HEK293 (cell line): Measurements from ENCODE around the gene GORAB.

ENCODE experiments used
- CTCF ChIA-PET: fragments of 350-600 bp; formaldehyde crosslinking; extraction: SDS; loops from one replicate; lab custom pipeline; 2021; ENCODE audit warnings: antibody characterized with exemption; lab: Yijun Ruan, JAX
- POLR2A ChIA-PET: fragments of 300-600 bp; formaldehyde crosslinking; extraction: SDS; loops from one replicate; lab custom pipeline; 2020; ENCODE audit warnings: antibody characterized with exemption, inconsistent platforms; lab: Yijun Ruan, JAX
- H3K27ac ChIP-seq: fragments of 200-500 bp; sonication (Bioruptor generic); 2 replicates; pipeline ENCODE4 v1.5.1; 2014; ENCODE audit warnings: low read depth, low read length, control low read depth, inconsistent platforms; ENCODE audit errors: extremely low read depth
- H3K36me3 ChIP-seq, 2 experiments: fragments of 200-500 bp in 1 of 2; sonication (Bioruptor generic) in 1 of 2; 1 replicate in 1 of 2; 2 replicates in 1 of 2; pipeline ENCODE4 v1.5.1; 2014 to 2017; ENCODE audit warnings: inconsistent platforms in 2 of 2, low read length in 2 of 2; ENCODE audit not compliant: control insufficient read depth in 2 of 2, insufficient read depth in 1 of 2
- H3K4me1 ChIP-seq: fragments of 200-500 bp; sonication (Bioruptor generic); 2 replicates; pipeline ENCODE4 v1.5.1; 2014; ENCODE audit warnings: mild to moderate bottlenecking, low read length, inconsistent platforms; ENCODE audit not compliant: control insufficient read depth, insufficient read depth
- H3K4me3 ChIP-seq: 2 replicates; pipeline ENCODE4 v1.5.1; 2011; ENCODE audit warnings: low read depth, mild to moderate bottlenecking, control low read depth, low read length, moderate library complexity
- H3K9me3 ChIP-seq: fragments of 200-500 bp; sonication (Bioruptor generic); 2 replicates; pipeline ENCODE4 v1.5.1; 2014; ENCODE audit warnings: low read depth, low read length, inconsistent platforms; ENCODE audit not compliant: control insufficient read depth, insufficient read depth
- CTCF ChIP-seq: fragments of 450-650 bp; formaldehyde crosslinking; IDR thresholded peaks from 2 replicates; pipeline ENCODE4 v1.5.1; 2016; ENCODE audit warnings: missing biosample characterization, missing genetic modification characterization
- FEZF1 ChIP-seq: fragments of 450-650 bp; formaldehyde crosslinking; IDR thresholded peaks from 2 replicates; pipeline ENCODE4 v1.5.1; 2016; ENCODE audit warnings: missing biosample characterization, missing genetic modification characterization
- KLF10 ChIP-seq: fragments of 450-650 bp; IDR thresholded peaks from 2 replicates; pipeline ENCODE4 v1.5.1; 2018; ENCODE audit warnings: missing biosample characterization, mild to moderate bottlenecking, missing genetic modification characterization
- MZF1 ChIP-seq: fragments of 450-650 bp; formaldehyde crosslinking; IDR thresholded peaks from 2 replicates; pipeline ENCODE4 v1.5.1; 2017; ENCODE audit warnings: missing biosample characterization, missing genetic modification characterization, borderline replicate concordance
- ZBTB11 ChIP-seq: fragments of 450-650 bp; formaldehyde crosslinking; conservative IDR thresholded peaks from 2 replicates; pipeline ENCODE4 v1.5.1; 2016; ENCODE audit warnings: low read depth, missing biosample characterization, missing genetic modification characterization
- ZFHX2 ChIP-seq: fragments of 450-650 bp; formaldehyde crosslinking; conservative IDR thresholded peaks from 2 replicates; pipeline ENCODE4 v1.5.1; 2016; ENCODE audit warnings: missing biosample characterization, missing genetic modification characterization
- ZNF10 ChIP-seq: fragments of 450-650 bp; formaldehyde crosslinking; IDR thresholded peaks from 2 replicates; pipeline ENCODE4 v1.5.1; 2017; ENCODE audit warnings: missing biosample characterization, missing genetic modification characterization
- ZNF2 ChIP-seq: fragments of 450-650 bp; formaldehyde crosslinking; IDR thresholded peaks from 2 replicates; pipeline ENCODE4 v1.5.1; 2016; ENCODE audit warnings: missing biosample characterization, missing genetic modification characterization
- ZNF223 ChIP-seq: fragments of 450-650 bp; formaldehyde crosslinking; IDR thresholded peaks from 2 replicates; pipeline ENCODE4 v1.5.1; 2016; ENCODE audit warnings: missing biosample characterization, missing genetic modification characterization
- ZNF366 ChIP-seq: fragments of 450-650 bp; formaldehyde crosslinking; conservative IDR thresholded peaks from 2 replicates; pipeline ENCODE4 v1.5.1; 2016; ENCODE audit warnings: missing biosample characterization, missing genetic modification characterization
- ZNF423 ChIP-seq: fragments of 450-650 bp; formaldehyde crosslinking; IDR thresholded peaks from 2 replicates; pipeline ENCODE4 v1.5.1; 2016; ENCODE audit warnings: missing biosample characterization, missing genetic modification characterization
- ZNF558 ChIP-seq: fragments of 450-650 bp; formaldehyde crosslinking; IDR thresholded peaks from 2 replicates; pipeline ENCODE4 v1.5.1; 2016; ENCODE audit warnings: missing biosample characterization, missing genetic modification characterization
- ZNF792 ChIP-seq: fragments of 450-650 bp; formaldehyde crosslinking; IDR thresholded peaks from 2 replicates; pipeline ENCODE4 v1.5.1; 2016; ENCODE audit warnings: missing biosample characterization, missing genetic modification characterization
- ZNF843 ChIP-seq: fragments of 450-650 bp; formaldehyde crosslinking; IDR thresholded peaks from 2 replicates; pipeline ENCODE4 v1.5.1; 2016; ENCODE audit warnings: missing biosample characterization, missing genetic modification characterization
- ZSCAN16 ChIP-seq: fragments of 450-650 bp; formaldehyde crosslinking; IDR thresholded peaks from 2 replicates; pipeline ENCODE4 v1.5.1; 2016; ENCODE audit warnings: missing biosample characterization, missing genetic modification characterization
- TF ChIP-seq, protein P1 (sequence below): fragments of 450-650 bp; formaldehyde crosslinking; IDR thresholded peaks from 2 replicates; pipeline ENCODE4 v1.5.1; 2016; ENCODE audit warnings: missing biosample characterization, missing genetic modification characterization
- TF ChIP-seq, protein P2 (sequence below): fragments of 450-650 bp; formaldehyde crosslinking; conservative IDR thresholded peaks from 2 replicates; pipeline ENCODE4 v1.5.1; 2016; ENCODE audit warnings: low read depth, missing biosample characterization, missing genetic modification characterization

The GORAB gene

DNA sequence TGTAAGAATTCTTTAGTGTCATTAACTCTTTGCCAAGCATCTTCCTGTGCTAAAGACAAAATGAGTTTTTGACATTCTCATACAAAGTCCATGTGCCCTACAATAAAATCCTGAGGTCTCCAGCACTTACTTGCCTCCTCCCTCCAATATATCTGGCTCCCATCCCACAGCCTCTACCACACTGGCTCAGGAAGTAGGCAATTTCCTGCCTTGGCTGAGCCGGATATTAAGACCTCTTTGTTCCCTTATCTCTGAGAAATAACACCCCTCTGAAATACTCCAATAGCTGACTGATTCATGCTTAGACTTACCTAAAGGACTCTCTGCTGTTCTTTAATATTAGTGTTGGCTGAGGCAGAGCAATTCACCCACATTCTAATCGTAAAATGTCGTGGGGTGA lies 37.6 kb upstream of the GORAB start:
- H3K4me3 ChIP-seq, result no peak overlapping the region
- no peaks in the 10 kb centered on the region for H3K4me1 ChIP-seq
- H3K9me3 ChIP-seq, result no peaks in the 10 kb centered on the region
- H3K27ac ChIP-seq, result no peak overlapping the region
- no peaks in the 10 kb centered on the region for H3K36me3 ChIP-seq
- ChIA-PET CTCF (interaction anchor here (0.7 kb wide), 1 partner anchor 433 kb away, joined by 4 read pairs; no protein-coding TSS in a partner anchor), POLR2A (no interaction called here)
- TF ChIP-seq KLF10 (tag by site-specific recombination), result no peak
- TF ChIP-seq, protein P1, sequence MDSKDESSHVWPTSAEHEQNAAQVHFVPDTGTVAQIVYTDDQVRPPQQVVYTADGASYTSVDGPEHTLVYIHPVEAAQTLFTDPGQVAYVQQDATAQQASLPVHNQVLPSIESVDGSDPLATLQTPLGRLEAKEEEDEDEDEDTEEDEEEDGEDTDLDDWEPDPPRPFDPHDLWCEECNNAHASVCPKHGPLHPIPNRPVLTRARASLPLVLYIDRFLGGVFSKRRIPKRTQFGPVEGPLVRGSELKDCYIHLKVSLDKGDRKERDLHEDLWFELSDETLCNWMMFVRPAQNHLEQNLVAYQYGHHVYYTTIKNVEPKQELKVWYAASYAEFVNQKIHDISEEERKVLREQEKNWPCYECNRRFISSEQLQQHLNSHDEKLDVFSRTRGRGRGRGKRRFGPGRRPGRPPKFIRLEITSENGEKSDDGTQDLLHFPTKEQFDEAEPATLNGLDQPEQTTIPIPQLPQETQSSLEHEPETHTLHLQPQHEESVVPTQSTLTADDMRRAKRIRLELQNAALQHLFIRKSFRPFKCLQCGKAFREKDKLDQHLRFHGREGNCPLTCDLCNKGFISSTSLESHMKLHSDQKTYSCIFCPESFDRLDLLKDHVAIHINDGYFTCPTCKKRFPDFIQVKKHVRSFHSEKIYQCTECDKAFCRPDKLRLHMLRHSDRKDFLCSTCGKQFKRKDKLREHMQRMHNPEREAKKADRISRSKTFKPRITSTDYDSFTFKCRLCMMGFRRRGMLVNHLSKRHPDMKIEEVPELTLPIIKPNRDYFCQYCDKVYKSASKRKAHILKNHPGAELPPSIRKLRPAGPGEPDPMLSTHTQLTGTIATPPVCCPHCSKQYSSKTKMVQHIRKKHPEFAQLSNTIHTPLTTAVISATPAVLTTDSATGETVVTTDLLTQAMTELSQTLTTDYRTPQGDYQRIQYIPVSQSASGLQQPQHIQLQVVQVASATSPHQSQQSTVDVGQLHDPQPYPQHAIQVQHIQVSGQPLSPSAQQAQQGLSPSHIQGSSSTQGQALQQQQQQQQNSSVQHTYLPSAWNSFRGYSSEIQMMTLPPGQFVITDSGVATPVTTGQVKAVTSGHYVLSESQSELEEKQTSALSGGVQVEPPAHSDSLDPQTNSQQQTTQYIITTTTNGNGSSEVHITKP (tag by site-specific recombination), result peak; percentile 85
- TF ChIP-seq ZNF792 (tag by site-specific recombination), result no peak
- TF ChIP-seq, protein P2, sequence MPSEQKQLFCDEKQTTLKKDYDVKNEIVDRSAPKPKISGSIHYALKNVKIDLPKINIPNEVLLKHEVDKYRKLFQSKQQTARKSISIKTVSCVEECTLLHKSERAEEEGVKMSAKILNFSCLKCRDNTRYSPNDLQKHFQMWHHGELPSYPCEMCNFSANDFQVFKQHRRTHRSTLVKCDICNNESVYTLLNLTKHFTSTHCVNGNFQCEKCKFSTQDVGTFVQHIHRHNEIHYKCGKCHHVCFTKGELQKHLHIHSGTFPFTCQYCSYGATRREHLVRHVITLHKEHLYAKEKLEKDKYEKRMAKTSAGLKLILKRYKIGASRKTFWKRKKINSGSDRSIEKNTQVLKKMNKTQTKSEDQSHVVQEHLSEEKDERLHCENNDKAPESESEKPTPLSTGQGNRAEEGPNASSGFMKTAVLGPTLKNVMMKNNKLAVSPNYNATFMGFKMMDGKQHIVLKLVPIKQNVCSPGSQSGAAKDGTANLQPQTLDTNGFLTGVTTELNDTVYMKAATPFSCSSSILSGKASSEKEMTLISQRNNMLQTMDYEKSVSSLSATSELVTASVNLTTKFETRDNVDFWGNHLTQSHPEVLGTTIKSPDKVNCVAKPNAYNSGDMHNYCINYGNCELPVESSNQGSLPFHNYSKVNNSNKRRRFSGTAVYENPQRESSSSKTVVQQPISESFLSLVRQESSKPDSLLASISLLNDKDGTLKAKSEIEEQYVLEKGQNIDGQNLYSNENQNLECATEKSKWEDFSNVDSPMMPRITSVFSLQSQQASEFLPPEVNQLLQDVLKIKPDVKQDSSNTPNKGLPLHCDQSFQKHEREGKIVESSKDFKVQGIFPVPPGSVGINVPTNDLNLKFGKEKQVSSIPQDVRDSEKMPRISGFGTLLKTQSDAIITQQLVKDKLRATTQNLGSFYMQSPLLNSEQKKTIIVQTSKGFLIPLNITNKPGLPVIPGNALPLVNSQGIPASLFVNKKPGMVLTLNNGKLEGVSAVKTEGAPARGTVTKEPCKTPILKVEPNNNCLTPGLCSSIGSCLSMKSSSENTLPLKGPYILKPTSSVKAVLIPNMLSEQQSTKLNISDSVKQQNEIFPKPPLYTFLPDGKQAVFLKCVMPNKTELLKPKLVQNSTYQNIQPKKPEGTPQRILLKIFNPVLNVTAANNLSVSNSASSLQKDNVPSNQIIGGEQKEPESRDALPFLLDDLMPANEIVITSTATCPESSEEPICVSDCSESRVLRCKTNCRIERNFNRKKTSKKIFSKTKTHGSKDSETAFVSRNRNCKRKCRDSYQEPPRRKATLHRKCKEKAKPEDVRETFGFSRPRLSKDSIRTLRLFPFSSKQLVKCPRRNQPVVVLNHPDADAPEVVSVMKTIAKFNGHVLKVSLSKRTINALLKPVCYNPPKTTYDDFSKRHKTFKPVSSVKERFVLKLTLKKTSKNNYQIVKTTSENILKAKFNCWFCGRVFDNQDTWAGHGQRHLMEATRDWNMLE, result 0 out of 2 replicates have a peak, but pooled peaks have one; percentile 20
- TF ChIP-seq ZNF843 (tag by site-specific recombination), result no peak
- TF ChIP-seq ZBTB11 (tag by site-specific recombination), result peak; percentile 35; the same call in 1 of the 2 replicates
- no peak for TF ChIP-seq ZFHX2 (tag by site-specific recombination)
- TF ChIP-seq ZNF223 (tag by site-specific recombination), result no peak
- TF ChIP-seq FEZF1 (tag by site-specific recombination), result no peak

- no peak overlapping the region for H3K4me3 ChIP-seq
- POLR2A ChIA-PET, result no interaction called here
- no peaks in the 10 kb centered on the region for H3K4me1 ChIP-seq
- TF ChIP-seq ZNF366 (tag by site-specific recombination) (no peak), CTCF (tag by site-specific recombination) (no peak), MZF1 (no peak), ZNF10 (tag by site-specific recombination) (no peak), ZNF423 (tag by site-specific recombination) (no peak), ZSCAN16 (tag by site-specific recombination) (no peak), ZNF2 (tag by site-specific recombination) (no peak), ZNF558 (tag by site-specific recombination) (no peak)
- TF ChIP-seq, all 188 proteins: peak for 0
- Histone ChIP-seq H3K36me3 (no peaks in the 10 kb centered on the region), H3K27ac (no peak overlapping the region), H3K9me3 (no peaks in the 10 kb centered on the region)
- CTCF ChIA-PET, result interaction anchor here (0.5 to 1.1 kb wide), 3 partner anchors 12 to 433 kb away, joined by 3 to 5 read pairs (median 4); no protein-coding TSS in a partner anchor
Measured at GRCh38 chr1:170495006-170495405, 37.0 kb upstream of the GORAB start.
